OCI-LY7 (cell line): Measurements from ENCODE around the gene SUPT3H.

ENCODE experiments used
- CTCF ChIP-seq: fragments of 200-600 bp; sonication (generic); conservative IDR thresholded peaks from 2 replicates; pipeline ENCODE4 v1.5.1; 2014; ENCODE audit warnings: mild to moderate bottlenecking, antibody characterized with exemption, low read length, moderate library complexity, mixed read lengths
- EZH2phosphoT487 ChIP-seq: fragments of 200-600 bp; sonication (generic); IDR thresholded peaks from 2 replicates; pipeline ENCODE4 v1.6.1; 2018; ENCODE audit warnings: low read depth, borderline replicate concordance, mild to moderate bottlenecking, mixed run types, antibody characterized with exemption, low read length, moderate library complexity, mixed read lengths

GRCh38 chr6:44820321-44820720, 557.4 kb downstream of the SUPT3H start:
- TF ChIP-seq CTCF: no peak
- TF ChIP-seq EZH2phosphoT487: no peak
